DND-41 (cell line): Measurements from ENCODE around the gene LCE3C.

ENCODE experiments used
- EZH2 ChIP-seq: IDR thresholded peaks from 3 replicates; pipeline ENCODE4 v1.6.1; 2012; ENCODE audit warnings: borderline replicate concordance, low read depth, mild to moderate bottlenecking, moderate library complexity, low read length, inconsistent platforms; ENCODE audit not compliant: severe bottlenecking
- TF ChIP-seq, protein P1 (sequence below): IDR thresholded peaks from 2 replicates; pipeline ENCODE4 v1.5.1; 2012; ENCODE audit warnings: borderline replicate concordance, low read length, moderate library complexity, mild to moderate bottlenecking; ENCODE audit not compliant: poor library complexity, severe bottlenecking; ENCODE audit errors: extremely low read depth

DNA sequence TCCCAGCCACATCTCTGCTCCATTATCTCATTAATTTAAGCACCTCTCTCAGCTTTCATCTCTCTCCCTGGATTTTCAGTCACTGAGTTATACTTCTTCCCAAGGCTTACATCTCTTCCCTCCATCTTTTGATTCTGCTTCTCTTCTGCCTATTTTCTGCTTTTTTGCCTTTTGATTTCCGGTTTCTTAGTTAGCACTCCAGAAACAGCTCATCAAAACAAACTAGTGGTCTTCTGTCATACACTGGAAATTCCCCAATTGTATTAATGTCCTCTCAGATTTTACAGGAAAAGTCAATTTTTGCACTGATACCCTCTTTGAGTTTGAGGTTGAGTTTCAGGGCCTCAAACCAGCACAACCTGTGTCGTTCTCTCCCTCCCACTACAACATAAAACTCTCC lies 34.9 kb upstream of the LCE3C start:
- TF ChIP-seq EZH2 = no peak
- TF ChIP-seq, protein P1, sequence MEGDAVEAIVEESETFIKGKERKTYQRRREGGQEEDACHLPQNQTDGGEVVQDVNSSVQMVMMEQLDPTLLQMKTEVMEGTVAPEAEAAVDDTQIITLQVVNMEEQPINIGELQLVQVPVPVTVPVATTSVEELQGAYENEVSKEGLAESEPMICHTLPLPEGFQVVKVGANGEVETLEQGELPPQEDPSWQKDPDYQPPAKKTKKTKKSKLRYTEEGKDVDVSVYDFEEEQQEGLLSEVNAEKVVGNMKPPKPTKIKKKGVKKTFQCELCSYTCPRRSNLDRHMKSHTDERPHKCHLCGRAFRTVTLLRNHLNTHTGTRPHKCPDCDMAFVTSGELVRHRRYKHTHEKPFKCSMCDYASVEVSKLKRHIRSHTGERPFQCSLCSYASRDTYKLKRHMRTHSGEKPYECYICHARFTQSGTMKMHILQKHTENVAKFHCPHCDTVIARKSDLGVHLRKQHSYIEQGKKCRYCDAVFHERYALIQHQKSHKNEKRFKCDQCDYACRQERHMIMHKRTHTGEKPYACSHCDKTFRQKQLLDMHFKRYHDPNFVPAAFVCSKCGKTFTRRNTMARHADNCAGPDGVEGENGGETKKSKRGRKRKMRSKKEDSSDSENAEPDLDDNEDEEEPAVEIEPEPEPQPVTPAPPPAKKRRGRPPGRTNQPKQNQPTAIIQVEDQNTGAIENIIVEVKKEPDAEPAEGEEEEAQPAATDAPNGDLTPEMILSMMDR = no peak
